GM08714 (cell line): ENCODE measurements around the gene CMTM8.
"Not testable (repeated sequence)": the region's sequence is repeated elsewhere in the genome, so short reads cannot be mapped to it uniquely, and the experiment has no call there.

ENCODE experiments used
- H3K4me3 ChIP-seq: fragments of 200-500 bp; sonication (Bioruptor generic); 2 replicates; pipeline ENCODE4 v1.5.1; 2014; ENCODE audit warnings: mild to moderate bottlenecking, low read length, inconsistent platforms
- ZNF274 ChIP-seq: IDR thresholded peaks from 2 replicates; pipeline ENCODE4 v1.6.1; 2012; ENCODE audit warnings: mild to moderate bottlenecking, low read depth, low read length

CMTM8 gene

DNA sequence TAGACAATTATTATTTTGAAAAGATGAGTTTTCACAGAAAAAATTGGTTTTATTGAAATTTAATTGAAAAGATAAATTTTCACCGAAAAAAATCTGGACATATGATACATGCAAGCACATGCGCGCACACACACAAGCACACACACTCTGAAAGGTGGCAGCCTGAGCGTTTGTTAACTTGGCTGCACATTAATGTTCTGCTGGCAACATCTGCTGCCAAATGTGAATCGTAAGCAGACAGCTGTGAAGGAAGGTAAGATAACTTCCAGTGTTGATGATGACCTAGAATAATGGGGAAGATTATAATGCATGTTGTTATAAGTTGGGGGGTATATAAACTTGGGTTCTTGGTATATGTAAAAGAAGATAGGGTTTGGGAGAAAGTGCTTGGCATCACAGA is 134.8 kb downstream of the CMTM8 start:
- no peak overlapping the region for H3K4me3 ChIP-seq
- TF ChIP-seq ZNF274: no peak

DNA sequence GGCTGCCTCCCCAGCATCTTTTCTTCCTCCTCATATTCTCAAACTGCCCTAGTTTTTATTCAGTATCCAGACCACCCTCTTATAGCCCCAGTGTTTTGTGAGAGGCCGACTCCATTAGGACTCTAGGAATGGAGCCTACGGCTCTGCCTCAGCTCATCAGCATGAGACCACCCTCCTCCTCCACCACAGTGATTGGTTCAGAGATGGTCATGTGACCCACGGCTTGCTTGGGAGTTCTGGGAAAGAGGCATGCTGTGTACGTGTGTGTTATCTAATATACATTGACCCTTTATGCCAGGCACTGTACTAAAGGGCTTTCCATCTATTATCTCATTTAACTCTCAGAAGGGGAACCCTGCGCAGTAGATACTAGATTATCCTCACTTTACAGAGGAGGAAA is 135.4 kb downstream of the CMTM8 start:
- no peak for TF ChIP-seq ZNF274
- no peak overlapping the region for H3K4me3 ChIP-seq

DNA sequence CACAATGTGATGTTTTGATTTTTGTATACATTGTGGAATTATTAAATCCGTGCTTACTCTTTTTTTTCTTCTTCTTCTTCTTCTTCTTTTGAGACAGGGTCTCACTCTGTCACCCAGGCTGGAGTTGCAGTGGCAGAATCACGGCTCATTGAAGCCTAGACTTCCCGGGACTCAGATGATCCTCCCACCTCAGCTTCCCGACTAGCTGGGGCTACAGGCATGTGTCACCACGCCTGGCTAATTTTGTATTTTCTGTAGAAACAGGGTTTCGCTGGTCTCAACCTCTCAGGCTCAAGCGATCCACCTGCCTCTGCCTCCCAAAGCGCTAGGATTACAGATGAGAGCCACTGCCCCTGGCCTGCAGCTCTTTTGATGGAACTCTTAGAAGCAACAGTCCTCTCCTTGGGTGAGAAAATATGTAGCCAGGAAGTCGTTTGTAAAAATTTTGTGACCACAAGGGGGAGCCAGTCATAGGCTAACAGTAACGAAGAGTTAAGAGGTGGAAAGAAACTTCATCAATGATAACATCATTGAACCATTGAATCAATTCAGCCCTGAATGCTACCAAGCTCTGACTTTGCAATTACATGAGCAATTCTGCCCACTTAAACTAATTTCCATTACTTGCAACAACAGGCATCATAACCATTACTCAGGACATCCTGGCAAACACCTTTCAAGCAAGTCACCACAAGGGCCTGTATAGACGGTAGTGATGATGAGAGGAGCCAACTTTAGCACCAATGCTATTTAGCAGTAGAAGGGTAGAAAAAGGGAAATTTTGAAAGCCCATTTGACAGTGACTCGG is 136.5 kb downstream of the CMTM8 start:
- H3K4me3 ChIP-seq: no peak overlapping the region
- TF ChIP-seq ZNF274: no peak

DNA sequence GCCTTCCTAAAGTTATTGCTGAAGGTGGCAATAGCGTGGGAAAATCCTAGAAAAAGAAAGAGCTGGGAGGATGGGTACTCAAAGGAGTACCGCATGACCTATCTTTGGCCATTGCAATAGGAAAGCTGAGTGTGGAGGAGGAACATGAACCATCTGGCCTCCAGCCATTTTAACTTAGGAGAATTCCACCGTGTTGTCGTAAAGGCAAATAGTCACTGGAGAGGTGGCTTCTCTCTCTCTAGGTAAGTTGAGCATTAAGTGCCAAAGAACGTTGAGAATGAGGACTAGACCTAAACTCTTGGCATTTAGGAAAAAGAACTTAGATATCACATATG is 137.1 kb downstream of the CMTM8 start:
- no peak overlapping the region for H3K4me3 ChIP-seq
- TF ChIP-seq ZNF274: no peak

DNA sequence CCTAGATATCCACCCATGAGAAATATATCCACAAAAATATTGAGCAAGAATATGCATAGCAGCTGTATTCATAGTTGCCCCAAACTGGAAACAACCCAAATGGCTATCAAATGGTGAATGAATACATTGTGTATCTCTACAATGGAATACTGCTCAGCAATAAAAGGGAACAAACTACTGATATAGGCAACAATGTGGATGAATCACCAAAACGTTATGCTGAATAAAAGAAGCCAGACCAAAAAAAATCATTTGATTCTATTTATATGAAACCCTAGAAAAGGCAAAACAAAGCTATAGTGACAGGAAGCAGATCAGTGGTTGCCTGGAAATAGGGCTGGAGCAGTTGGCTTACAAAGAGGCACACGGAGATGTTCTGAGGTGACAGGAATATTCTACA is 137.6 kb downstream of the CMTM8 start:
- no peak for TF ChIP-seq ZNF274
- H3K4me3 ChIP-seq: no peak overlapping the region

DNA sequence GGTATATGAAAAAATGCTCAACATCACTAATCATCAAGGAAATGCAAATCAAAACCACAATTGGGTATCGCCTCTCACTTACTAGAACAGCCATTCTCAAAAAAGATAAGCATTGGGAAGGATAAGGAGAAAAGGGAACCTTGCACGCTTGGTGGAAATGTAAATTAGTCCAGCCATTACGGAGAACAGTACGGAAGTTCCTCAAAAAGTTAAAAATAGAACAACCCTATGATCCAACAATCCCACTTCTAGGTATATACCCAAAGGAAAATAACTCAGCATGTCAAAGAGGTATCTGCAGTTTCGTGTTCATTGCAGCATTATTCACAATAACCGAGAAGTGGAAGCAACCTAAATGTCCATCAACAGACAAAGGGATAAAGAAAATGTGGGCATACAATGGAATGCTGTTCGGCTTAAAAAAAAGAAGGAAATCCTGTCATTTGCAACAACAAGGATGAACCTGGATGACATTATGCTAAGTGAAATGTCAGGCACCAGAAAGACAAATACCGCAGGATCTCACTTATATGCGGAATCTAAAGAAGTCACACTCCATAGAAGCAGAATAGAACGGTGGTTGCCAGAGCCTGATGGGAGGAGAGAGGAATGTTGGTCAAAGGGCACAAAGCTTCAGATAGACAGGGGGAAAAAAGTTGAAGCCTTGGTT is 141.5 kb downstream of the CMTM8 start:
- H3K4me3 ChIP-seq: no peak overlapping the region
- no peak for TF ChIP-seq ZNF274

DNA sequence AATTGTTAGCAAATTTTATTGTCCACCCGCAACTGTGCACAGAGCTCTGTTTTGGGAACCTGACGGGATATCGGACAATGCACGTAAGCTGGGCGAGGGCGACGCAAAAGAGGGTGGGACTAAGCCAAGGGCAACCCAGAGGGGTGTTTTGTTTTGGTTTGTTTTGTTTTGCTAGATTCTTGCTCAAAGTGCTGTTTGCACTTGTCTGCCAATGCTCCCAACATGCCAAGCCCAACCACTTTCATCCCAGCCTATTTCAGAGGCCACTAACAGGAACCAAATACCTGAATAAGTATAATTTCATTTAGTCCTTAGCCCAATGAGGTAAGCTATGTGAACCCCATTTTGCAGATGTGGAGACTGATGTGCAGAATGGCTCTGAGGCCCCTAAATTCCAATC is 143.4 kb downstream of the CMTM8 start:
- no peak for TF ChIP-seq ZNF274
- H3K4me3 ChIP-seq: no peak overlapping the region

DNA sequence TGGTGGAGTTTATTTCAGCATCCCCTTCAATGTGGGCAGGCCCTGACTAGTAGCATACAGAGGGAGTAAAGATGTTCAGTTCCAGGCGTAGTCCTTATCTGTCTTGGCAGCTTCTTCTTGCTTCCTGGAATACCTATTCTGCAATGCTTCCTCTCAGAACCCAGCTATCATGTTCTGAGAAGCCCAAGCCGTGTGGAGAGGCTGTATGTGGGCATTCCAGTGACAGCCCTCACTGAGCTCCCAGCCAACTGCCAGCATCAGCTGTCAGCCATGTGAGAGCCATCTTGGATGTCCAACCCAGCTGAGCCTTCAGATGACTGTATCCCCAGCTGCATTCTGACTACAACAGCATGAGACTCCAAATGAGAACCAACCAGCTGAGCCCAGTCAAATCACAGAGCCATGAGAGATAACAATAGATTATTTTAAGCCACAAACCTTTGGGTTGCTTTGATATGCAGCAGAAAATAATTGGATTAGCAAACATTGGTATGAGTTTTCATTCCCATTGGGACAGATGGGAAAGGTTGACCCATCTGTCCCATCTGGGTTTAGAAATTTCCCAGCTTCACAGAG is 144.7 kb downstream of the CMTM8 start:
- H3K4me3 ChIP-seq: no peak overlapping the region
- TF ChIP-seq ZNF274: no peak

DNA sequence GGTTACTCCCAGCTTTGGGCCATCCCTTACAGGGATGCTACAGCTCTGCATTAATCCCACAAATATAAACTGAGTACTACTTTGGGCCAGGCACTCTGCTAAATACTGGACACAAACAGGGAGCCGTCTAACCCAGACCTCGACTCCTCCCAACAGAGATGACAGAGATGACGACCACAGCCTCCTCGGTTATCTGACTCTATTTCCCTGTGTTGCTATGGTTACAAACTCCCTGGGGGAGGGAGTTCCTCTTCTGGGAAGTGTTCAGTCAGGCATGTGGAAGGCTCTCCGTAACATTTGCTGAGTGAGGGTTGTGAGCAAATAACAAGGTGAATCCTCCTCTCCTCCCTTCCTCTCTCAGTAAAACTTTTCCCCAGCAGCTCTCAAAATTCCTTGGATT is 146.5 kb downstream of the CMTM8 start:
- H3K4me3 ChIP-seq: no peak overlapping the region

DNA sequence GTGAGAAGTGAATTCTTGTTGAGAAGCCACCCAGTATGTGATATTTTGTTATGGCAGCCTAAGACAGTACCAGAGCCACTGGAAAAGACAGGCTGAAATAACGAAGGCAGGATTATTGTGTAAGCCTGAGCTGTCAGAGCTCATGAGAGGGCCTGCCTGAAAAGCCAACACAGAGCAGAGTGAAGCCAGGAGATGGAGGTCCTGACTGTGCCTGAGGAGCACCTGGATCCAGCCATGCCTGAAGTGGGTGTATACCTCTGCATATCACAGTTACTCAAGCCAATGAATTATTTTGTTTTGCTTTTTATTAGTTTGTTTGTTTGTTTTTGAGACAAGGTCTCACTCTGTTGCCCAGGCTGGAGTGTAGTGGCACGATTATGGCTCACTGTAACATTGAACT is 149.0 kb downstream of the CMTM8 start:
- no peak for TF ChIP-seq ZNF274
- no peak overlapping the region for H3K4me3 ChIP-seq

More for the DNA sequence above, 146.5 kb downstream of the CMTM8 start:
- no peak for TF ChIP-seq ZNF274

DNA sequence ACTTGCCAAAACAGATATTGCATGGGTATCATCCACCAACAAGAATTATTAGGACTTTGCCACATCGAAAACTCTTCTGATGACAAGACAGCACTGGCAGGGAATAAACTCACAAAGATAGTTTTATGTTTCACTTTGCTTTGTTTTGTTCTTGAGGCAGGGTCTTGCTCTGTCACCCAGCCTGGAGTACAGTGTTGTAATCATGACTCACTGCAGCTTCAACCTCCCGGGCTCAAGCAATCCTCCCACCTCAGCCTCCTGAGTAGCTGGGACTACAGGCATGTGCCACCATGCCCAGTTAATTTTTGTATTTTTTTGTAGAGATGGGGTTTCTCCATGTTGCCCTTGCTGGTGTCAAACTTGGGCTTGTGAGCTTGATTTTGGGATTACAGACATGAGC is 151.1 kb downstream of the CMTM8 start:
- not testable (repeated sequence) for H3K4me3 ChIP-seq

DNA sequence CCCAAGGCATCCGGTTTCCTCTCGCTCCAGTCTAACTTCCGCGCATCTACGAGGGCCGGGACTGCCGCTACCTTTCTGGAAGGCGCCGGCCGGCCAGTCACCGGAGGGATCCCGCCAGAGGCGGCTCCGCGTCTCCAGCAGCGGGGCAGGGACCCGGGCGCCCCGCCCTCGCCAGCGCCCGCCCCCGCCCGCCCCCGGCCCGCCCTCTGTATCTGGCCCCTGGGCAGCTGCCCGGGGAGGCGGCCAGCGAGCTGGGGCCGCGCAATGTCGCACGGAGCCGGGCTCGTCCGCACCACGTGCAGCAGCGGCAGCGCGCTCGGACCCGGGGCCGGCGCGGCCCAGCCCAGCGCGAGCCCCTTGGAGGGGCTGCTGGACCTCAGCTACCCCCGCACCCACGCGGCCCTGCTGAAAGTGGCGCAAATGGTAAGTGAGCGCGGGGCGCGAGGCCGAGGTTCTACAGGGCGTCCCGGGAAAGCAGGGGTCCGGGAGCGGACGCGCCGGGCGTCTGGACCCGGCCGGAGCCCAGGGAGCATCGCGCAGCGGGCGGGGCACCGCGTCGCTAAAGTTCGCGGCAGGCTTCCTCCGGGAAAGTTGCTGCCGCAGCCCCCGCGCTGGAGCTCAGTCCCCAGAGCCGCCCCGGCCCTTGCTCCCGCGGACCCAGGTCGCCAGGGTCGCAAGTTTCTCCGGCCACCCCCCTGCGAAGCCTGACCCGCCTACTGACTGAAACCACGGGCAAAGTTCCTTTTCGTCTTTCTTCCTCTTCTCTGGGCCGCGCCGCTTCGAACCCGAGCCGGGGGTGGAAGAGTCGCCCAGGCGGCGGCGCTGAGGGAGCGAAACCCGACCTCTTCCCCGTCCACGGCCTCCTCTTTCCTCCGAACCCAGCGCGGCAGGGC is 153.4 kb downstream of the CMTM8 start, which contains the start of gene CMTM7:
CMTM7 (plus strand) TSS at position 211 of the 893 bp plus-strand sequence; CDS start at position 265, 54 bp downstream.
- TF ChIP-seq ZNF274: no peak
- peak within 1 kb of the TSS; percentile 75 for H3K4me3 ChIP-seq

DNA sequence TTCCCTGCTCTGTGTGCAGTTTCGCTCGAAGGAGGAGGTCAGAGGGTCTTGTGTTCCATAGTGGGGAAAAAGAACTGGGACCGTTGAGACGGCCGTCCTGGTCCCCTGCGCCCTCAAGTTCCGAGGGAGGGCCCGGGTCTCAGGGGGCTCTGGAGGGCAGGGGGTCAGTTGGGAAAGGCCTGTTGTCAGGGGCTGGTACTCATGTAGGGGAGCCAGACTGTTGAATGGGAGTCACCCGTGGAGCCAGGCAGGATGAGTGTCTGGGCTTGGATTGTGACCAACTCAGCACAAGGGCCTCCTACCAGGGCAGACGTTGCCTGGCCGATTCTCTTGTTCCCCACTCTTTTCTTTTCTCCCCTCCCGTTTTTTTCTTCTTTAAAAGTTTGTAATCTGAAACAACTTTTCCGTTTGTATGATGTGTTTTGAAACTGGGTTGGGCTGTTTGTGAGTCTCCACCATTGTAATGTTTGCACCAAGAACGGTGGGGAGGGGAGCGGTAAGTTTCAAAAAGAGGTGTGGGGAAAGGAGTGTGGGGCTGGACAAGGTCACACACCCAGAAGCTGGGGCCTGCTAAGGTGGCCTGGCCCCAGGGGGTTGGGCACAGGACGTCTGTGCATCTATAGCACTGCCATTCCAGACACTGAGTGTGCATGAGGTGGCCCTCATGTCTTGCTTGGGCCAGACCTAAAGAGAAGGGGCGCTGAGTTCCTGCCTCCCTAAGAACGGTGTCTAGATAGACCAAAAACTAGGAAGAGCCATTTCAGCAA is 154.2 kb downstream of the CMTM8 start:
- TF ChIP-seq ZNF274: no peak
- H3K4me3 ChIP-seq: peak overlapping the region; percentile 75

DNA sequence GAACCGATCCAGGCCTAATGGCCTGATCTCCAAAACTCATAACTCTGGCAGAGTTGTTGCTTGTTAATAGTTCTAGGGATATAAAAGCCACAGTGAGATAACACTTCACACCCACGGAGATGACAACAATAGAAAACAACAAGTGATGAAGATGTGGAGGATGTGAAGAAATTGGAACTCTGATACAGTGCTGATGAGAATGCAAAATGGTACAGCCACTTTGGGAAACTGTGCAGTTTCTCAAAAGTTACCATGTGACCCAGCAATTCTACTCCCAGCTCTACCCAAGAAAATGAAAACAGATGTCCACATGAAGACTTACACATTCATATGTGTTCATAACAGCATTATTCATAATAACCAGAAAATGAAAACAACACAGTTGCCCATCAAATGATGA is 157.0 kb downstream of the CMTM8 start:
- H3K4me3 ChIP-seq: no peak overlapping the region
- TF ChIP-seq ZNF274: no peak

DNA sequence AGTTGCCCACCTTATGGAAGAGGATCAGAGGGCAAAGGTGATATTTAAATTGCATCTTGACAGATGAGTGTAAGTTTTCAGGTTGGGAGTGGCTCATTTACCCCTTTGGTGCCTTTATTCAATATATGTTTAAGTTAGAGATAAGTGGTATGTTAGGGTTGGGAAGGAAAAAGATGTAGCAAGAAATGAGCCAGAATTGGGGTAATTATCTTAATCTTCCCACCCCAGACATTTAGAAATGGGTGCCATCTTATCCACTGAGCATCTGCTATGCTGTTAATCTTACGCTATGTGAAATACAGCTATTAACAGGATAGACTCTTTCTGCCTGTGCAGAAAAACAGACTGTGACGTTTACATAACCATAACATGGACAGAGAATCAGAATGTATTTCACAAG is 159.5 kb downstream of the CMTM8 start:
- TF ChIP-seq ZNF274: no peak
- H3K4me3 ChIP-seq: no peak overlapping the region
